Middle frontal gyrus (tissue), 1 donor: ENCODE results near the gene LTB4R2.
A peak's percentile ranks its signal among the peaks of the same experiment; 100 is the strongest.

ENCODE experiments used
- DNase-seq: peaks from one replicate; pipeline ENCODE4 v3.0.0-alpha.2; 2015; ENCODE audit warnings: low spot score; ENCODE audit errors: extremely low spot score

The LTB4R2 gene

GRCh38 chr14:24277606-24278321 is 32.2 kb upstream of the LTB4R2 start:
- DNase-seq, result no peak

- no peak for DNase-seq
Measured at GRCh38 chr14:24278424-24278823, 31.5 kb upstream of the LTB4R2 start.

- no peak for DNase-seq
Measured at GRCh38 chr14:24279301-24280186, 30.4 kb upstream of the LTB4R2 start.

- DNase-seq, result no peak
Measured at GRCh38 chr14:24280797-24281460, 29.0 kb upstream of the LTB4R2 start.

- no peak for DNase-seq
Measured at GRCh38 chr14:24281636-24282035, 28.3 kb upstream of the LTB4R2 start.

- no peak for DNase-seq
Measured at GRCh38 chr14:24282736-24283135, 27.2 kb upstream of the LTB4R2 start.

GRCh38 chr14:24283796-24284460 is 26.0 kb upstream of the LTB4R2 start:
- no peak for DNase-seq

- no peak for DNase-seq
Measured at GRCh38 chr14:24284501-24285035, 25.4 kb upstream of the LTB4R2 start.

- no peak for DNase-seq
Measured at GRCh38 chr14:24285351-24285750, 24.6 kb upstream of the LTB4R2 start.

- no peak for DNase-seq
Measured at GRCh38 chr14:24286996-24287395, 22.9 kb upstream of the LTB4R2 start.

GRCh38 chr14:24289649-24290280 is 20.2 kb upstream of the LTB4R2 start:
- no peak for DNase-seq

- DNase-seq, result no peak
Measured at GRCh38 chr14:24290746-24291145, 19.2 kb upstream of the LTB4R2 start.

- DNase-seq, result no peak
Measured at GRCh38 chr14:24291446-24292117, 18.4 kb upstream of the LTB4R2 start.

- no peak for DNase-seq
Measured at GRCh38 chr14:24292118-24292807, 17.7 kb upstream of the LTB4R2 start.

- DNase-seq, result no peak
Measured at GRCh38 chr14:24293525-24293924, 16.4 kb upstream of the LTB4R2 start.

GRCh38 chr14:24296341-24297157 is 13.4 kb upstream of the LTB4R2 start:
- peak; percentile 43 for DNase-seq

GRCh38 chr14:24297190-24297964 is 12.6 kb upstream of the LTB4R2 start:
- DNase-seq, result no peak

GRCh38 chr14:24298892-24299254 is 11.1 kb upstream of the LTB4R2 start:
- no peak for DNase-seq
